ENCODE results near the gene CCDC144A. TPM values are rescaled to one million over a fixed set of nuclear protein-coding genes. Genes with fewer than 3 reads are reported as not detected.
"Not testable (repeated sequence)": the region's sequence is repeated elsewhere in the genome, so short reads cannot be mapped to it uniquely, and the experiment has no call there.

Gene CCDC144A
- total and polyA plus RNA-seq, 8 donors = 0.41 to 19.0 (median 6.6) TPM

GRCh38 chr17:16820161-16820877, 130.3 kb downstream of the CCDC144A start:
- H3K4me1 ChIP-seq = no peaks in the 10 kb centered on the region
- ATAC-seq = peak; percentile 71
- no peaks in the 10 kb centered on the region for H3K27me3 ChIP-seq
- TF ChIP-seq CTCF (IDR thresholded peaks at IDR 0.05) = no peak
- intact Hi-C loops (cut with DNase I) = no loop called here
- peak in 1 of 4 donors; percentile 51 for DNase-seq
- H3K9me3 ChIP-seq = no peaks in the 10 kb centered on the region
- H3K36me3 ChIP-seq = no peaks in the 10 kb centered on the region
- H3K27ac ChIP-seq = no peak overlapping the region
- no peak overlapping the region for H3K4me3 ChIP-seq

GRCh38 chr17:16820979-16821543, 131.0 kb downstream of the CCDC144A start:
- Histone ChIP-seq H3K36me3 (no peaks in the 10 kb centered on the region), H3K27me3 (no peaks in the 10 kb centered on the region), H3K27ac (no peak overlapping the region), H3K4me1 (no peaks in the 10 kb centered on the region), H3K4me3 (no peak overlapping the region), H3K9me3 (no peaks in the 10 kb centered on the region)
- DNase-seq (no peak), ATAC-seq (no peak)
- intact Hi-C loops (cut with DNase I) = no loop called here
- TF ChIP-seq CTCF (IDR thresholded peaks at IDR 0.05) = no peak

- H3K4me1 ChIP-seq, H3K27me3 ChIP-seq: not testable (repeated sequence)
Observed at GRCh38 chr17:16822133-16822532, 132.1 kb downstream of the CCDC144A start.

GRCh38 chr17:16823768-16824406, 133.8 kb downstream of the CCDC144A start:
- H3K4me3 ChIP-seq; H3K4me1 ChIP-seq; ATAC-seq; DNase-seq; H3K9me3 ChIP-seq; H3K36me3 ChIP-seq; H3K27me3 ChIP-seq; H3K27ac ChIP-seq; intact Hi-C loops (cut with DNase I): not testable (repeated sequence)

More at GRCh38 chr17:16822133-16822532, 132.1 kb downstream of the CCDC144A start:
- intact Hi-C loops (cut with DNase I); H3K4me3 ChIP-seq; ATAC-seq; DNase-seq; H3K27ac ChIP-seq; H3K36me3 ChIP-seq; H3K9me3 ChIP-seq: not testable (repeated sequence)

Other genes starting within 250 kb of the CCDC144A start
- gene LRRC75A, start 198.0 kb upstream of the CCDC144A start, total RNA-seq = 1 to 10 TPM; 2.9 to 3.8 TPM
- 1 to 10 TPM; 4.6 to 7.1 (median 6.4) TPM for gene LRRC75A, start 198.0 kb upstream of the CCDC144A start, polyA plus RNA-seq (ENCODE audit: insufficient read length in 6 of 6)
- gene ZNF287, start 121.0 kb upstream of the CCDC144A start, total RNA-seq = 1 to 10 TPM; 3.4 to 5.9 TPM
- 1 to 10 TPM; 7.5 to 10.0 (median 8.9) TPM for gene ZNF287, start 121.0 kb upstream of the CCDC144A start, polyA plus RNA-seq (ENCODE audit: insufficient read length in 6 of 6)
- 1 to 10 TPM; 3.6 to 6.1 TPM for gene ZNF624, start 36.4 kb upstream of the CCDC144A start, total RNA-seq
- gene ZNF624, start 36.4 kb upstream of the CCDC144A start, polyA plus RNA-seq (ENCODE audit: insufficient read length in 6 of 6) = 10 to 100 TPM in 1 of 6 donors, 1 to 10 TPM in 5; 8.1 to 10.4 (median 9.5) TPM